T-helper 22 cell (primary cell): ENCODE measurements around the gene UIMC1.

Experiments
- DNase-seq: peaks from one replicate; pipeline ENCODE4 v3.0.0-alpha.2; 2020; ENCODE audit warnings: low read depth

Gene UIMC1

DNA sequence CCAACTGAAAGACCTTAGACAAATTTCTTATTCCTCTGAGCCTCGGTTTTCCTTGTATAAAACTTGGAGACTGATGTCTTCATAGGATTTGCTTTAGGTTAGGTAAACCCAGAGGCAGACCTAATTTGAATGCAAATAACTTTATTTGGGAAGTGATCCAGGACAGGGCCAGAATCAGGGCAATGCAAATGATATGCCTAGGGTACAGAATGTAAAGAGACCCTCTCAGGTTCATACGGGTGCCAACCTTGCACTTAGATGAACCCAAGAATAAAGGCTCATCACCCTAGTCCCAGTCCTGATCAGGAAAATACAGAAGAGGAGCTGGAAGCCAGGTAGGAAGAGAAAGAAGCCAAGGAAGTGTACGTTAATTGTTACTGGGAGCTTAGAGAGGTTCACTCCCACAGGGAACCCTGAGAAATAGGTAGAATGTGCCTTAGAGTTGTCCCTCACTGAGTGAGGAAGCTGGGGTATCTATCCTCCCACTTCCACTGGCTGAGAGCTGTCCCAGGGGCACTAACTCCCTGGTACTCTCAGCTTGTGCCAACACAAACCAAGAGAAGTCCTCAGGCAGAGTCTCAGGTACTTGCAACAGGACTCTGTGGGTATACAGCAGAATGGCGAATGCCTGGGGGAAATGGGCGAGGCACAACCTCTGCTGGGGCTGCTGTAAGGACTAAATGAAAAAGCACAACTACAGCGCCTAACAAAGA, 104.3 kb downstream of the UIMC1 start:
- DNase-seq, result no peak

DNA sequence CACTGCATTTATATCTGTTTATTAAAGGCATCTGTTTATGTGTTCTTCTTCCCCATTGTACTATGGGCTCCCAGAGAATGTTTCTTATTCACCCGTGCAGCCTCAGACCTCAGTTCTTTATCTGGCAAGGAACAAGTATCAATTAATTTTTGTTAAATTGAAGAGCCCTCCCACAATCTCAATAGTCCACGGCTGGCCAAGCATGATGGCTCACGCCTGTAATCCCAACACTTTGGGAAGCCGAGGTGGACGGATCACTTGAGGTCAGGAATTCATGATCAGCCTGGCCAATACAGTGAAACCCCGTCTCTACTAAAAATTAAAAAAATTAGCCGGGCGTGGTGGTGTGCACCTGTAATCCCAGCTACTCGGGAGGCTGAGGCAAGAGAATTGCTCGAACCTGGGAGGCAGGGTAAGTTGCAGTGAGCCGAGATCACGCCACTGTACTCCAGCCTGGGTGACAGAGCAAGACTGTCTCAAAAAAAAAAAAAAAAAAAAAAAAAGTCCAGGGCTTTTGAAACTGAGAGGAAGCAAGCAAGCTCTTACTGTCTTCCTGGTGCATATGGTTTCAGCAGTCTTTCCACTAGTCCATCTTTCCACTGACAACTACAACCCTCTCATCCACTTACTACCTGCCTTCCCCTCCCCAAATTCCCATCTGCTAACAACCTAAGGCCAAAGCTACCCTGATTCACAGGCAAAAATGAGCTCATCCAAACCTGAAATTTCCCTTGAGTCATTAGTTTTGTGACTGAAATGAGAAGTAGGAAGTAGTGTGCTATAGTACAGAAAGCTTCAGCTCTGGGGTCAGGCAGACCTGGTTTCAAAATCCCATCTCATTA, 105.1 kb downstream of the UIMC1 start:
- no peak for DNase-seq

GRCh38 chr5:176900780-176901204, 105.8 kb downstream of the UIMC1 start:
- DNase-seq, result no peak

DNA sequence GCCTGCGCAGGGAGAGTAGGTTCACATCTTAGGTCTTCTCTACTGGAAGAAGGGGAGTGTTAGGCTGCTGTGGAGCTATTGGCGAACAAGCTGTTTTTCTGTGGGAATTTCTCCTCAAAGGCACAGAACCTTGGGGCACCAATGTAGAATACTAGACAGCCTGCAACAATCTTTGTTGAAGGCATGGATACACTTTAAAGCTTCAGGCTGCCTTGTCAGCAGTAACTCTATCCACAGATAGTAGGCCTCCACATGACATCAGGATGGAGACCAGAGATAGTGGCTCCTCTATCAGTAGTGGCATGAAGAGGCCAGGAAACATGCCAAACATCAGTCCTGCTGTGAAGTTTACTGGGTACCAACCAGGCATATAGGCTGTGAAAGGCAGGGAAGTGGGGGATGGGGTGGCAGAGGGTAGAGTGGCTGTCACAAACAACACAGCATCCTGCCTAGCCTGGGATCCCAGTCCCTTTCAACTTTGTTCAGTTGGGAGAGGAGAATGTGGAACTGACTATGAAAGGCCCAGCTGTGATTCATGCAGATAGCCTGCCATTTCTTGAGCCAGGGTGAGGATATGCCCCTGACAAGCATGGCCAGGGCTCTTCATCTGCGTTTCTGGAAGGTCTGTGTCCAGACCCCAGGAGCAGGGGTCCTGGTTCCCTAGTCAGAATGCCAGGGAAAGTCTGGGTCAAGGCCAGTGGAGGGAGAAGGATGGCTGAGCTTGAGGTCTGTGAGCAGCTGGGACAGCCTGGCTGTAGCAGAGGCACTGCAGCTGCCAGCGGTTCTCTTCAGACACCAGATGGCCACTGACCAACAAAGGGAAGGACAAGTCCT, 106.4 kb downstream of the UIMC1 start:
- no peak for DNase-seq

DNA sequence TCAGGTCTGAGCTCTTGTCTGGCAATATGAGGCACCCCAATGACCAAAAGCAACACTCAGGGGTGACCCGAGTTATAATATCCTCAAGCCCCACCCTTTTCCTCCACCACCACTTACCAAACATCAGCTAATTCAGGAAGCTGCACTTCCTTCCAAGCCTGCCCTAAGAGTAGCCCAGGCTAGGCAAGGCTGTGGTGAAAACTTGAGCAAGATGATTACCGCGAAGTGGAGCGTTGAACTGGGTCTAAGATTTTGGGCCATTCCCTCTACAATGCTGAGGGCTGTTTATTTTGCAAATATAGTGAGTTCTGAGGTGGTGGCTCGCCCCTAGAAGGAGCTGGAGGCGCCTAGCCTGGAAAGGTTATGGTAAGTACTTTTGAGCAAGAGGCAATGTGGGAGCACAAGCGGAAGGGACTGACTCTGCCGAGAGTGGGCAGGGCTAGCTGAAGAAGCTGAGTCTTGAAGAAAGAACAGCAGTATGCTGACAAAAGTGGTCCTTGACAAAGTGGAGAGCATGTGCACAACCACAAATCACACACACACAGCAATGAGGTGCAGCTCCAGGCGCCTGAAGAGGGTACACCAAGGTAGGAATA, 107.2 kb downstream of the UIMC1 start, which contains the start of gene HK3:
Gene HK3, minus strand, starts transcription at position 51 of the 596 bp plus-strand sequence. CDS start 3,187 bp downstream, outside the sequence.
- no peak for DNase-seq

DNA sequence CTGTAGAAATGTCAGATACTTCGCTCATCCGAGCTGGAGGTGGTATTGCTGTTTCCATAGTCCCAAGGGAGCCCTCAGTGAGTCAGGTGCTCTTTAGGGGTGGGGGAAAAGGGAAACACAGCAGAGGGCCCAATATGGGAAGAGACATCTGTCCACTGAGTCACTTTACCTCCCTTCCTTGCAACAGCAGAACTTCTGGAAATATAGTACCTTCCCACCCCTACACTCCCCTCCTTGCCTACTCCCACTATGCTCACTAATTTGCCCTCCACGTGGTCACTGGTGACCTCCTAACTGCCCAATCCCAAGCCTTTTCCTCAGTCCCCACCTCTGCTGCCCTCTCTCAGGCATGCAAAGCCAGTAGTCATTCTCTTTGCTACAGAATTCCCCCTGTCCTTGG, 109.3 kb downstream of the UIMC1 start:
- no peak for DNase-seq

DNA sequence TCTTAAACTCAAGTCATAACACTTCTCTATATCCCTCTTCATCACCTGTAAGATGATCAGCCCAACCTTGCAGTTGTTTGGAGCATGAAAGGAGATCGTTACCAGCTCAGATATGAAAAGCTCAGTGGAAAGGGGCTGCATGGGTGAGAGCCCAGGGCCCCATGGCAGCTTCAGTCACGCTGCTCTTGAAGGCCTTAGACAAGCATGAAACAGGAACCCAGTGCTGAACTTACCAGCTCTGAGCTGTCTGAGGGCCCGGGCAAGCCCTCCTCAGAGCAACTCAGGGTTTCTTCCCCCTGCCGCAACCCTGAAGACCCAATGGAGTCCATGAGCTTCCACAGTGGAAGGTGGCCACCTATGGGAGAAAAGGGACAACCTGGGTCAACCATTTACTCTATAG, 110.7 kb downstream of the UIMC1 start:
- no peak for DNase-seq

DNA sequence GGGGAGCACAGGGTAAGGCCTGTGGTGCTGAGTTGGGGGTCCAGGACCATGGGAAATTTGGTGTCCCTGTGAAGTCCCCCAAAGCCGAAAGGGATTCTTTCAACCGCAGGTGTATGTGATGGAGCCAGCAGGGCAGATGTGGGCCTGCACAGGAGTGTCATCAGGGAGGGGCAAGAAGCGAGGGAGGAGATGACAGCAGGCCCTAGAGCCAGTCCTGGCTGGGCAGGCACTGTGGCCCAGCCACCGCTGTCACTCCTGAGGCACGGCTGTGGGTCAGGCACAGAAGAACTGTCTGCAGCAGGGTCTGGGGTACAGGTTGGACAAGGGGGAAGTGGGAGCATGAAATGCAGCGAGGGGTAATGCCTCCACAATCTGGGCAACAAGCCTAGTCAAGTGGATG, 112.3 kb downstream of the UIMC1 start:
- no peak for DNase-seq

- no peak for DNase-seq
These were observed 113.9 kb downstream of the UIMC1 start for GRCh38 chr5:176892663-176893062.

DNA sequence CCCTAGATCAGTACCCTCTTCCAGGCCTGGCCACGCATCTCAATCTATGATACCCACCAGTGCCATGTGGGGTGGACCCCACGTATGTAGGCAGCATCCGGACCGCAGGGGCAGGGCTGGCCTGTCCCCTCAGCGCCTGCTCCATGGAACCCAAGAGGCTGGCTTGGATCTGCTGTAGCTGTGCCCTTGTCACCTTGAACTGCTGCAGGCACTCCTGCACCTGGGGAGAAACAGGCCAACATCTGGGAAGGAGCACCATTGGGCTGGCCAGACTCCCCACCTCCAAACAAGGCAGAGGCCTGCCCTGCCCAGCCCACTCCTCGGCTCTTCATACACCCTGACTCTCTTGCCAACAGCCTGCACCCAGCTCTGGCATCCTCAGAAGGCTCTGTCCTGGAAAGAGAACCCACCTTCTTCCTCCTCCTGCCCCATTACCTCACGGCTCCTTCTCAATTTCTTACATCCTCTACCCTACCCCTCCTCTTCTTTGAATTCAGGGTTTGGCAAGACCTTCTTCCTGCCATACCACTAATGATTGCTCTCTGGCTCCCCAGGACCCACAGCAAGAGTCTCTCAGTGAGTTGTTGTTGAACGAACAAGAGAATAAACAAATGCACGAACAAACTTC, 115.1 kb downstream of the UIMC1 start:
- no peak for DNase-seq

DNA sequence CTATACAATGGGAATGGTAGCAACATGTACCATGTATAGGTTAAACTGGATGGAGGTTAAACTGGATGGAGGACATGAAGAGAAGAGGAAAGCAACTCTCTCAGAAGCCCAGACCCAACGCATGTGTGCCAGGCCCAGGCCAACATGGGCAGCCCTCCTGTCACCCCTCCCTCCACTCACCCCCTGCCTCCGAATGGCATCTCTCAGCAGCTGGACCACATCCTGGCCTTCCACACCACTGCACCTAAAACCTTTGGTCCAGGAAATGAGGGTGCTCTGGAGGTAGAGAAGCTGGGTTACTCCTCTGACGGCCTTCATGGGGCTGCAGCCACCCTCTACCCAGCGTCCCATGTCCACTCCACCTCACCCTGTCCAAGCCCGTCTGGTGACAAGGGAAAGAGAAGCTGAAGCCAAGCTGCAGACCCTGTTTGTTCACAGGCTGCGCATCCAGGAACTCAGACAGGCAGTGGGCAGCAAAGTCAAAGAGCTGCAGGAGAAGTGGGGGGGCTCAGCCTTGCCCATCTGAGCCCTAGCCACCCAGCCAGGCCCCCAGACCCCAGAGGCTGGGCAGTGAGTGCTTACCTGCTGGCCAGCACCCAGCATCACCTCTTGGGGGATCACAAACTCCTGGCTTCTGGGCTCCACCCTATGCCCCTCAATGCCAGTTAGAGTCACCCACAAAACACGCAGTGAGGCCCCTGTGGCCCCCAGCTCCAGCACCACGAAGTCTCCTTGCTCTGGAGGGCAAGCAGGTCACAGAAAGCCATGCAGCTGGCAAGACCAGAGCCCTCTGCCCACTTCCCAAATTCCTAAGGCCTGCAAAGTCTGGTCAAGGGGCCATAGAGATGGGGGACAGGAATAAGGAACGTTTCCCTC, 115.9 kb downstream of the UIMC1 start:
- no peak for DNase-seq

- DNase-seq, result no peak
These were observed 117.0 kb downstream of the UIMC1 start for GRCh38 chr5:176889321-176890280.

GRCh38 chr5:176888865-176889165, 117.8 kb downstream of the UIMC1 start:
- DNase-seq, result no peak

- DNase-seq, result no peak
These were observed 118.3 kb downstream of the UIMC1 start for GRCh38 chr5:176888016-176888864.

DNA sequence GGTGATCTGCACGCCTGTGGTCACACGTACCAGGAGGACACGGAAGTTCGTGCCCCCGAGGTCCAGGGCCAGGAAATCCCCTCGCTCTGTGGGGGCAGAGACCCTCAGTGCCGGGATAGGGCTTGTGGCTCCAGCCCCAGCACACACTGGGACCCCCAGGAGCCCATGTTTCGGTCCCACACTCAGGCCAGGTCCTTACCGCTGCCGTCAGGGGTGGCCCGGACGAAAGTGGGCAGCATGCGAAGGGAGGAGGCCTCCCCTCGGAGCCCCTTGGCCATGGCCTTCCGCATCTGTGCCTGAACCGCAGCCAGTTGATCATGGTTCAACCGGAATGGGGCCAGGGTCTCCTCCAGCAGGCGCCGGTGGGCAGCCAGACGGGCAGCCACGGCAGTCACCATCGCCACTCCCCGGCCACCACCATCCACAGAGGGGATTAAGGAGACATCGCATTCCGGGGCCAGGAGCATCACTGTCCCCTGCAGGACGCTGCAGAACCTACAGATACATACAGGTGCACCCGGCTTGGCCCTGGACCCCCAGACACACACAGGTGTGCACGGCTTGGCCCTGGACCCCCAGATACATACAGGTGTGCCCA, 119.2 kb downstream of the UIMC1 start:
- DNase-seq, result no peak

- no peak for DNase-seq
These were observed 120.0 kb downstream of the UIMC1 start for GRCh38 chr5:176886336-176887251.

- no peak for DNase-seq
These were observed 122.0 kb downstream of the UIMC1 start for GRCh38 chr5:176884571-176884890.
